ENCODE measurements around the gene ZNF514. TPM values are rescaled to one million over a fixed set of nuclear protein-coding genes. Genes with fewer than 3 reads are reported as not detected.
"Not testable (repeated sequence)": the region's sequence is repeated elsewhere in the genome, so short reads cannot be mapped to it uniquely, and the experiment has no call there.

The ZNF514 gene
- total RNA-seq, 1 donor from 2014 or later: 8.1 TPM

GRCh38 chr2:95106081-95106480 is 53.6 kb downstream of the ZNF514 start:
- Mint-ChIP-seq H3K4me1 (ENCODE audit: low read depth, unreplicated experiment) (no peaks in the 10 kb centered on the region), H3K4me3 (ENCODE audit: unreplicated experiment) (no peak overlapping the region), H3K9me3 (ENCODE audit: unreplicated experiment) (no peaks in the 10 kb centered on the region), H3K27ac (ENCODE audit: unreplicated experiment) (no peak overlapping the region), H3K36me3 (ENCODE audit: low read depth, unreplicated experiment) (peaks cover 14% of the 10 kb centered on the region), H3K27me3 (ENCODE audit: low read depth, unreplicated experiment) (no peaks in the 10 kb centered on the region)
- Histone ChIP-seq H3K4me3 (ENCODE audit: insufficient read depth, low read depth, low read length) (no peak overlapping the region), H4K20me1 (ENCODE audit: insufficient read depth, low read length) (peaks cover 11% of the 10 kb centered on the region), H2AFZ (ENCODE audit: low read depth, low read length) (no peak overlapping the region), H3K27me3 (ENCODE audit: insufficient read depth, low read length) (no peaks in the 10 kb centered on the region), H3K79me2 (ENCODE audit: insufficient read depth, low read length) (no peaks in the 10 kb centered on the region), H3K4me1 (ENCODE audit: insufficient read depth, low read length) (no peaks in the 10 kb centered on the region), H3K27ac (ENCODE audit: low read depth, low read length) (no peak overlapping the region), H3K4me2 (ENCODE audit: low read length) (no peak overlapping the region), H3K9me3 (ENCODE audit: insufficient read depth, low read depth, low read length) (no peaks in the 10 kb centered on the region), H3K9ac (ENCODE audit: low read length) (no peak overlapping the region), H3K36me3 (ENCODE audit: insufficient read depth, low read length) (peaks cover 60% of the 10 kb centered on the region)
- DNase-seq (ENCODE audit: low read depth): no peak
- no peak for FAIRE-seq
- TF ChIP-seq CTCF (IDR thresholded peaks at IDR 0.05; ENCODE audit: insufficient read depth, low read depth, low read length): no peak
- no peak for TF ChIP-seq EZH2 (IDR thresholded peaks at IDR 0.05; ENCODE audit: insufficient read depth, low read length)

DNA sequence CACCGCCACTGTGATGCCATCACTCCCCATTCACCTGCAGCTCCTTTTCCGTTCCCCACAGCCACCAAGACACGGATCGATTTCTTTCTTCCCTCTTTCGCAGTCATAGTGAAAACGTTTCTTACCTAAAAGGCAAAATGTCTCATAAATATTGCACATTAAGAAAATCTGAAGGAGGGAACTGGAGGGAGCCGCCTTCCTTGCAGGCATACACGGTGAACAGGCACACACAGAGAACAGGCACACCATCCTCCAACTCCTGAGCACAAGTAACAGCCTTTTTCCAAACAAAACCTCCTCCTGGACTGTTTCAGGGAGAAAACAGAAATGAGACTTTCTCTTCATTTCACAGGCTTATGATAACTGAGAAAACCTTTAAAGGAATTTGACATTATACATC is 55.0 kb downstream of the ZNF514 start:
- DNase-seq (ENCODE audit: low read depth) (no peak), FAIRE-seq (no peak)
- Histone ChIP-seq H3K36me3 (ENCODE audit: insufficient read depth, low read length) (peaks cover 58% of the 10 kb centered on the region), H3K4me3 (ENCODE audit: insufficient read depth, low read depth, low read length) (no peak overlapping the region), H3K27me3 (ENCODE audit: insufficient read depth, low read length) (no peaks in the 10 kb centered on the region), H3K27ac (ENCODE audit: low read depth, low read length) (no peak overlapping the region), H3K79me2 (ENCODE audit: insufficient read depth, low read length) (peaks cover under 1% of the 10 kb centered on the region), H3K9me3 (ENCODE audit: insufficient read depth, low read depth, low read length) (no peaks in the 10 kb centered on the region), H4K20me1 (ENCODE audit: insufficient read depth, low read length) (peaks cover 8% of the 10 kb centered on the region), H3K4me1 (ENCODE audit: insufficient read depth, low read length) (no peaks in the 10 kb centered on the region), H3K4me2 (ENCODE audit: low read length) (no peak overlapping the region), H2AFZ (ENCODE audit: low read depth, low read length) (no peak overlapping the region), H3K9ac (ENCODE audit: low read length) (no peak overlapping the region)
- H3K27me3 Mint-ChIP-seq (ENCODE audit: low read depth, unreplicated experiment): no peaks in the 10 kb centered on the region
- H3K4me1 Mint-ChIP-seq (ENCODE audit: low read depth, unreplicated experiment): no peaks in the 10 kb centered on the region
- H3K27ac Mint-ChIP-seq (ENCODE audit: unreplicated experiment): no peak overlapping the region
- H3K4me3 Mint-ChIP-seq (ENCODE audit: unreplicated experiment): no peak overlapping the region
- TF ChIP-seq EZH2 (IDR thresholded peaks at IDR 0.05; ENCODE audit: insufficient read depth, low read length) (no peak), CTCF (IDR thresholded peaks at IDR 0.05; ENCODE audit: insufficient read depth, low read depth, low read length) (no peak)
- no peaks in the 10 kb centered on the region for H3K9me3 Mint-ChIP-seq (ENCODE audit: unreplicated experiment)
- peaks cover 19% of the 10 kb centered on the region for H3K36me3 Mint-ChIP-seq (ENCODE audit: low read depth, unreplicated experiment)

DNA sequence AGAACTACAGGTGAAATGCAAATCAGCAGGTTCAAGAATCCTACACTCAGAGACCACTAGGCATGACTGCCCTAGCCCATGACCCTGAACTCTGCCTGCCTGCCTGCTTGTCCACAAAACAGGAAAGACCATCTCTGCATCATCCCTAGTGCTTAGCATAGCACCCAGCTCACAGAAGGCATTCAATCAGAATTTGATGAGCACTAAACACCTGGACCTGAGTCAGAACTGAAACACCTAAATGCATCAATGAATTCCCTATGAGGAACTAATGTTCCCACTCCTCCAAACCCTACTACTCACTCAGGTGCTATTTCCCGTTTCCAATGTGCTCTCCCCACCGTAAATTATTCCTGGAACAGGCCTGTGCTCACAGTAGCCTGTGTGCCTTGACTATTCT is 59.7 kb downstream of the ZNF514 start:
- TF ChIP-seq EZH2 (IDR thresholded peaks at IDR 0.05; ENCODE audit: insufficient read depth, low read length): no peak
- TF ChIP-seq CTCF (IDR thresholded peaks at IDR 0.05; ENCODE audit: insufficient read depth, low read depth, low read length): no peak
- H4K20me1 ChIP-seq (ENCODE audit: insufficient read depth, low read length): peaks cover 3% of the 10 kb centered on the region
- H3K27me3 ChIP-seq (ENCODE audit: insufficient read depth, low read length): no peaks in the 10 kb centered on the region
- Mint-ChIP-seq H3K27me3 (ENCODE audit: low read depth, unreplicated experiment) (no peaks in the 10 kb centered on the region), H3K27ac (ENCODE audit: unreplicated experiment) (no peak overlapping the region), H3K9me3 (ENCODE audit: unreplicated experiment) (peaks cover 2% of the 10 kb centered on the region), H3K4me1 (ENCODE audit: low read depth, unreplicated experiment) (no peaks in the 10 kb centered on the region), H3K4me3 (ENCODE audit: unreplicated experiment) (no peak overlapping the region), H3K36me3 (ENCODE audit: low read depth, unreplicated experiment) (peaks cover 34% of the 10 kb centered on the region)
- DNase-seq (ENCODE audit: low read depth) (no peak), FAIRE-seq (no peak)
- no peak overlapping the region for H3K9ac ChIP-seq (ENCODE audit: low read length)
- H3K27ac ChIP-seq (ENCODE audit: low read depth, low read length): no peak overlapping the region
- no peak overlapping the region for H3K4me2 ChIP-seq (ENCODE audit: low read length)
- H3K4me3 ChIP-seq (ENCODE audit: insufficient read depth, low read depth, low read length): no peak overlapping the region
- H3K79me2 ChIP-seq (ENCODE audit: insufficient read depth, low read length): peaks cover 3% of the 10 kb centered on the region
- H2AFZ ChIP-seq (ENCODE audit: low read depth, low read length): no peak overlapping the region
- H3K9me3 ChIP-seq (ENCODE audit: insufficient read depth, low read depth, low read length): no peaks in the 10 kb centered on the region
- peaks cover 30% of the 10 kb centered on the region for H3K36me3 ChIP-seq (ENCODE audit: insufficient read depth, low read length)
- H3K4me1 ChIP-seq (ENCODE audit: insufficient read depth, low read length): no peaks in the 10 kb centered on the region

DNA sequence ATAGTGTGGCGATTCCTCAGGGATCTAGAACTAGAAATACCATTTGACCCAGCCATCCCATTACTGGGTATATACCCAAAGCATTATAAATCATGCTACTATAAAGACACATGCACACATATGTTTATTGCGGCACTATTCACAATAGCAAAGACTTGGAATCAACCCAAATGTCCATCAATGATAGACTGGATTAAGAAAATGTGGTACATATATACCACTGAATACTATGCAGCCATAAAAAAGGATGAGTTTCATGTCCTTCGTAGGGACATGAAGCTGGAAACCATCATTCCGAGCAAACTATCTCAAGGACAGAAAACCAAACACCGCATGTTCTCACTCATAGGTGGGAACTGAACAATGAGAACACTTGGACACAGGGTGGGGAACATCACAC is 61.4 kb downstream of the ZNF514 start:
- not testable (repeated sequence) for H3K9ac ChIP-seq (ENCODE audit: low read length); H3K27me3 ChIP-seq (ENCODE audit: insufficient read depth, low read length); H3K9me3 Mint-ChIP-seq (ENCODE audit: unreplicated experiment); H3K27ac Mint-ChIP-seq (ENCODE audit: unreplicated experiment); H3K4me3 Mint-ChIP-seq (ENCODE audit: unreplicated experiment); H3K4me1 ChIP-seq (ENCODE audit: insufficient read depth, low read length); H3K4me2 ChIP-seq (ENCODE audit: low read length); H3K9me3 ChIP-seq (ENCODE audit: insufficient read depth, low read depth, low read length); FAIRE-seq; H3K27me3 Mint-ChIP-seq (ENCODE audit: low read depth, unreplicated experiment); H2AFZ ChIP-seq (ENCODE audit: low read depth, low read length); H3K27ac ChIP-seq (ENCODE audit: low read depth, low read length); H3K79me2 ChIP-seq (ENCODE audit: insufficient read depth, low read length); DNase-seq (ENCODE audit: low read depth); H3K4me1 Mint-ChIP-seq (ENCODE audit: low read depth, unreplicated experiment); H4K20me1 ChIP-seq (ENCODE audit: insufficient read depth, low read length); H3K4me3 ChIP-seq (ENCODE audit: insufficient read depth, low read depth, low read length)
- H3K36me3 Mint-ChIP-seq (ENCODE audit: low read depth, unreplicated experiment): peaks cover 46% of the 10 kb centered on the region
- H3K36me3 ChIP-seq (ENCODE audit: insufficient read depth, low read length): peaks cover 18% of the 10 kb centered on the region
